ENCODE data around the gene COX19.
A peak's percentile ranks its signal among the peaks of the same experiment; 100 is the strongest.

The COX19 gene

DNA sequence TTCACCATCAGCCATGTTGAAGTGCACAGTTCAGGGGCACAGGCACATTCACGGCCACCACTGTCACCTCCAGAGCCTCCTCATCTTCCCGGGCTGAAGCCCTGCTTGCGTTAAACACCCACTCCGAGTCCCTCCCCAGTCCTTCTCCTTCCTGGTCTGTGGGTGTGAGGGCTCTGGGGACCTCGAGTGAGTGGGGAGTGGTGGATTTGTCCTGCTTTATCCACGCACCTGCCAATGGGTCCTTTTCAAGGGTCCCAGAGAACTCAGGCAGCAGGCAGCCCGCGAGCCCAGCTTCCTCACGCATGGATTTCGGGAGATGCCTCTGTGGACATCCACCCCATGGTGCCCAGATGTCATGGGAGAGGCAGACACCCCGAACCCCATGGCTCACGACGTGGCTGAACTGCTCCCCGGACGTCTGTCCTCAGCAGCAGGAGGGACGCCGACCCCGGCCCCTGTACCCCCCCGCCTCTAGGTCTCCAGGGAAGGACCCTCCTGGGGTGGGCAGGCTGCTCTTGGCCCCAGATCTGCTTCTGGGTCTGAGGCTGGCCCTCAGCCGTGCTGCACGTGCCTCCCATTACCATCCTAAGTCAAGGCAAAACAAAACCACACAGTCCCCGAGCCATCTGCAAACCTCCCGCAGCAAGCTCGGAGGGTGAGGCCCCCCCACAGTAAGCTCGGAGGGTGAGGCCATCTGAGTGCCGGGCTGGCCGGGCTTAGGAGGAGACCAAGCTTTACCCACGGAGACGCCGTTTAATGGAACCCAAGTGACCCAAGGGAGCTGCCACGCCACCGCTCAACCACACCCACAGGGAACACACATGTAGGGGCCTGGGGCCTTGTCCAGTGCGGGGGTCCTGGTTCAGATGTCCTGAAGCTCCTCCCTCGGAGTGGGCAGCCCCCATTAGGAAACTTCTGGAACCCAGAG lies 16.6 kb upstream of the COX19 start:
- no peak for DNase-seq (ENCODE audit: low spot score)

DNA sequence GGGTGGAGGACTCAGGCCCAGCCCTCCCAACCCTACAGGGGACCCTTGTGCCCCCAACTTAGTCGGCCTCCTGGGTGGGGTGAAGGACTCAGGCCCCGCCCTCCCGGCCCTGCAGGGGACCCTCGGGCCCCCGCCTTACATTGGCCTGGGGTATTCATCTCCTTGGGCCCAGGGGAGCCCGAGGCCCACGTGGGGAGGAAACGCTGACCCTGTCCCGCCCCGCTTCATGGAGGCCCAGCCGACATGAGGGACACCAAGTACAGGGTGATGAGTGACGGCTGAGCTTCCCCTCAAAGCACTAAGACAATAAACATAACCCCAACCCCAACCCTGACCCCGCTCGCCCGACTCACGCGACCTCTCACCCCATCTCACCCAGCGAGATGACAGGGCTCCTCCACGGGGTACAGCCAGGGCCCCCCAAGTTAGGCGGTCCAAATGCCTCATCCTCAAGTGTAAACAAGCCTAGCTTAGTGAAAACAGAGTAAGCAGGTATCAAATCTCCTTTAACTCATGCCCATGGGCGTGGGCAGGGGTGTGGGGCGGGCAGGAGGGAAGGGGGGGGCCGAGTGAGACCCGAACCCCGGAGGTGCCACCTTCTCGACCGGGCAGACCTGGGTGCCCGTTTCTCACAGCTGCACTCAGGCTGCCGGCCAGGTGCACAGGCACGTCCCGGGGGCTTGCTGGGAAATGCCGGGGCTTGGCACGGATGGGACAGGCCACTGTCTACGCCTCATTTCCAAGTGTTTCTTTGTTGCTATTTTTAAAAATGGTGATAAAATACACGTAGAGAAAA lies 15.8 kb upstream of the COX19 start:
- no peak for DNase-seq (ENCODE audit: low spot score)

DNA sequence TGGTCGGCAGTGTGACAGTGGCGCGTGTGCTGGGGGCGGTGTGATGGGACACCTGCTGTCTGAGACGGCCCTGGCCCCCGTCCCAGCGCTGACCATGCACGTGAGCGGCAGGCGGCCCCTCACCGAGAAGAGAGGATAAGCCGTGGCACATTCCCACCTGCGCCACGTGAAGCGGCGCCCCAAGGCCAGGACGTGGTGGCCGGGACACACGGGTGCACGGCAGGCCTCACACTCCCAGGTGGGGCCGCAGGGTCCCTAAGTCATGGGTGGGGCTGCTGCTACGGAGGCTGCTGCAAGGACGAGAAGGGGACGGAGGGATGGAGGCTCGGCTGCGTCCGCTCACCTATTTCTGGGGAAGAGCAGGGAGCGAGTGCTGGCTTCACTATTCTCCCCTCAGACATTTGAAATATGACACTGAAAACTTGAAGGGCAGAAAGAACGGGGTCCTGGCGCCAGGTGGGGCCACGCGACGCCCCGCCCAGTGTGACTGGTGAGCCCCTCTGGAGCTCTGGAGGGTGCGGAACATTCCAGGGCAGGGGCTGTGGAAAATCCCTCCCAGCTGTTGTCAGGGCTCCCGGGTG lies 15.1 kb upstream of the COX19 start:
- no peak for DNase-seq (ENCODE audit: low spot score)

DNA sequence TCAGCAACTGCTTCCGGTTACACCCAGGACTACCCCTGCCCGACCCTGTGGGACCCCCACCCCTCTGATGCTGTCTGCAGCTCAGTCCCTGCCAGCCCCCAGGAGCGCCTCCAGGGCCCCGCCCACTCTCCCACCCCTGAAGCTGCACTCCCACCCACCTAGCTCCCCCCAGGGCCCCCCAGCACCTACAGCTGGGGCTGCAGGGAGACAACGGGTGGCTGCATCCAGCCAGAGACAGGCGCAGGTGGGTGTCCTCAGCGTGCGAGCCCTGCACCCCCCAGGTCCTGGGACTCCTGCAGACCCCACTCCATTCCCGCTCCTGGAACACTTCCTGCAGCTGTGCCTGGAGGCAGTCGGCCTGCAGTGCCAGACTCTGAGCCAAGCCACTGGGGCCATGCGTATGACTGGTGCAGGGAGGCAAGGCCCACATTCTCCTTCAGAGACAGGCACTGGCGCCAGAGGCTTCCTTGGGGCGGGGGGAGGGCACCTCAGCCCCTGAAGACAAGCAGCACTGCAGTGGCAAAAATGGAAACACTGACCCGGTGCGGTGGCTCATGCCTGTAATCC lies 13.7 kb upstream of the COX19 start:
- DNase-seq (ENCODE audit: low spot score), result no peak

DNA sequence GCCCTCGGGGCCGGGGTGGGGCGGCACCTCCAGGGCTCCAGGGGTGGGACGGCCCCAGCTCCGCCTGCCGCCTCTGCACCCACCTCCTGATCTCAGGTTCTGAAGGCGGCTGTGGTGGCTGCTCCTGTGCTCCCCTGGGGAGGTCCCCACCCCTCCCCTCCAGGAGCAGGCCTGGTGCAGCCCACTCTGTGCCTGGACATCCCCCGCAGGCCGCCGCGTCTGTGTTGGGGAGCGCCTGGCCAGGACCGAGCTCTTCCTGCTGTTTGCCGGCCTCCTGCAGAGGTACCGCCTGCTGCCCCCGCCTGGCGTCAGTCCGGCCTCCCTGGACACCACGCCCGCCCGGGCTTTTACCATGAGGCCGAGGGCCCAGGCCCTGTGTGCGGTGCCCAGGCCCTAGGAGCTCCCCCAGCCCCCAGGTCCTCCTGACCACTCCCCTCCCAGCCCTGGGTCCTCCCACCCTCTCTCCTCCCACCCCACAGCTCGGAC lies 13.1 kb upstream of the COX19 start:
- DNase-seq (ENCODE audit: low spot score), result peak; percentile 55

DNA sequence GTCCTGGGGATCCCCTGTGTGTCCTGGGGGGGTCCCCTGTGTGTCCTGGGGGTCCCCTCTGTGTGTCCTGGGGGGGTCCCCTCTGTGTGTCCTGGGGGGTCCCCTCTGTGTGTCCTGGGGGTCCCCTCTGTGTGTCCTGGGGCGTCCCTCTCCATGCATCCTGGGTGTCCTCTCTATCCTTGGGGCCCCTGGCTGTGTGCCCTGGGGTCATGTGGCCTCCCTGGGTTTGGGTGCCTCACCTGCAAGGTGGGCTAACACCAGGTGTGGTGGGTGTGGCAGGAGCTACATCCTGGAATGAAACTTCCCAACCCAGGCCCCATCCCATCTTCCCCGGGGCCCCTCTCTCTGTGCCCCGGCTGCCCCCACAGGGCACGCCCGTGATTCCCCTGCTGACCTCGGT lies 12.6 kb upstream of the COX19 start:
- DNase-seq (ENCODE audit: low spot score), result no peak

DNA sequence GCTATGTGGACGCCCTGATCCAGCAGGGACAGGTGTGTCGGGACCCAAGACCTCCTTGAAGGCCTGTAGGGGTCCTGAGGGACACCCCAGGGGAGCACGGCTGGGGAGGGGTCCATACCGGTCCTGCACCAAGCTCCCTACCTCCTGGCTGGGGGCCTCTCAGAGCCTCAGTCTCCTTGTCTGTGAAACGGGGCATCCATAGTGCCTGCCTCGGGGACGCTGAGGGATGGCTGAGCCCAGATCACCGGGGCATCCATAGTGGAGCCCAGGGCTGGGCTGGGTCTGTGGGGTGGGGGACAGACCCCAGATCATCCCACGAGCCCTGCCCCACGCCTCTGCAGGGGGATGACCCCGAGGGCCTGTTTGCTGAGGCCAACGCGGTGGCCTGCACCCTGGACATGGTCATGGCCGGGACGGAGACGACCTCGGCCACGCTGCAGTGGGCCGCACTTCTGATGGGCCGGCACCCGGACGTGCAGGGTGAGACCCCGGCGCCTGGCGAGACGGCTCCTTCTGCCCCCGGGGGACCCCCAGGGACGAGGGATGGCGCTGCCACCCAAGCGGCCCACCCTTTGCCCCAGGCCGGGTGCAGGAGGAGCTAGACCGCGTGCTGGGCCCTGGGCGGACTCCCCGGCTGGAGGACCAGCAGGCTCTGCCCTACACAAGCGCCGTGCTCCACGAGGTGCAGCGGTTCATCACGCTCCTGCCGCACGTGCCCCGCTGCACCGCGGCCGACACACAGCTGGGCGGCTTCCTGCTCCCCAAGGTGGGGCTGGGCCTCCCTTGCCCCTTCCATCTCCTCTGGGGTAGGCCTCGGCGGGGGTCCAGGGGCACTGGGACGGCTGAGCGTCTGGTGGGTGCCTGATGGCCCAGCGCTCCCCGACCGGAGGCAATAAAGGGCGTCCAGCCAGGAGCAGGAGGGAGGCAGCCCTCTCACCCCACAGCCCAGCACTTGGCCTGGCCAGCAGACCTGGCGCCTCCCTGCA lies 11.7 kb upstream of the COX19 start:
- no peak for DNase-seq (ENCODE audit: low spot score)

DNA sequence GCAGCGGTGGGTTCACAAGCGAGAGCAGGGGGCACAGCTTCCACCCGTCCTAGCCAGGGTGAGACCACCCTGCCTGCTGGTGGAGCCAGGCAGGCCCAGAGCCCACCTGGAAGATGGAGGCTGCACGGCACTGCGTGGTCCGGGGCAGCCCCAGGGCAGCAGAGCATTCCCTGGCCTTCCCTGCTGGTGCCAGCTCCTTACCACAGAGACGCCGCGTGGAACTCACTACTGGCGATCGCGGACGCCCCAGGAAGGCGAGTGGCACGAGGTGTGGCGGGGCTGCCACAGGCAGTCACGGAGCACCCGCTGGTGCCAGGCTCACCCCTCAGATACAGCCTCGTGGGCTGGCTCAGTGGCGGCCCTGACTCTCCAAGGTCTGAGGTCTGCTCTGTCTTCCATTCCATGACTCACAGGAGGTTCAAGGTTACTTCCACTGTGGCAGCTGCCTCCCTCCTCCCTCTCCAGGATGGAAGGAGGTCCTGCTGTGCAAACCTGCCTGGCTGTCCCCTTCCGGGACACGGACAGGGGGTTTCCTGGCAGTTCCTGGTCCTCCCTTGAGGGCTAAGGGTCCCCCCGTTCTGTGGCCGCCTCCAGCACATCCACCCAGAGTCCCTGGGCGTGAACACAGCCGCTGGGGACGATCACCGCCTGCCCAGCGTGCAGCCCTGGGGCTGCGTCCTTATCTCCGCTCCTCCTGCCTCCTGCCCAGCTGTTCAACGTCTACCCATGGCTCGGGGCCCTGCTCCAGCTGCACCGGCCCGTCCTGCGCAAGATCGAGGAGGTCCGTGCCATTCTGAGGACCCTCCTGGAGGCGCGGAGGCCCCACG lies 10.8 kb upstream of the COX19 start:
- DNase-seq (ENCODE audit: low spot score), result no peak

DNA sequence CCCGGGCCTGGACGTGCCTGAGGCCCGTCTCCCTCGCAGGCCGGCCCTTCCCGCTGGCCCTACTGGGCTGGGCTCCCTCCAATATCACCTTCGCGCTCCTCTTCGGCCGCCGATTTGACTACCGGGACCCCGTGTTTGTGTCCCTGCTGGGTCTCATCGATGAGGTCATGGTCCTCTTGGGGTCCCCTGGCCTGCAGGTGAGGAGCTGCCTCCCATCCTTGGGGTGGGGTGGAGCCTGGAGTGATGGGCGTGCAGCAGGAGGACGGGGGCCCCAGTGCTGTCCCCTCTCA lies 9.7 kb upstream of the COX19 start:
- no peak for DNase-seq (ENCODE audit: low spot score)

DNA sequence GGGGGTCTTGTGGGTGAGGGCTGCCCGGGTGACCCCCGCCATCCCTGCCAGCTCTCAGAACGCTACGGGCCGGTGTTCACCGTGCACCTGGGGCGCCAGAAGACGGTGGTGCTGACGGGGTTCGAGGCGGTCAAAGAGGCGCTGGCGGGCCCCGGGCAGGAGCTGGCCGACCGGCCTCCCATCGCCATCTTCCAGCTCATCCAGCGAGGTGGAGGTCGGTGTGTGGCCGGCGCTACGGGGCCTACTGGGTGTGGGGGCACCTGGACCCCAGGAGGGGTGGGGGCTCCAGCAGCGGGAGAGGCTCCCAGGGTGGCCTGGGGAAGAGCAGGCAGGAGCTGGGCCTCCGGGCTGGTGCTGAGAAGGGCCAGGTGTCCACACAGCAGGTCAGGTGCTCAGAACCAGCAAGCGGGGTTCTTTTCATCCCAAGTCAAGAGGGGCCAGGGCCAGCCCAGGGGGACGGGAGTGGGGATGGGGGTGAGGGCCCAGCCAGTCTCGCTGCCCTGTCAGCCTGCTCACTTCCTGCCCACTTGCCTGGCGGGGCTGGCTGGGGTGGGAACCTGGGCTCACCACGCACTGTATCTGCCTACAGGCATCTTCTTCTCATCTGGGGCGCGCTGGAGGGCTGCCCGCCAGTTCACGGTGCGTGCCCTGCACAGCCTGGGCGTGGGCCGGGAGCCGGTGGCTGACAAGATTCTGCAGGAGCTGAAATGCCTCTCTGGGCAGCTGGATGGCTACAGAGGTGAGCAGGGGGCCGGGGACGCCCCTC lies 9.2 kb upstream of the COX19 start:
- no peak for DNase-seq (ENCODE audit: low spot score)

DNA sequence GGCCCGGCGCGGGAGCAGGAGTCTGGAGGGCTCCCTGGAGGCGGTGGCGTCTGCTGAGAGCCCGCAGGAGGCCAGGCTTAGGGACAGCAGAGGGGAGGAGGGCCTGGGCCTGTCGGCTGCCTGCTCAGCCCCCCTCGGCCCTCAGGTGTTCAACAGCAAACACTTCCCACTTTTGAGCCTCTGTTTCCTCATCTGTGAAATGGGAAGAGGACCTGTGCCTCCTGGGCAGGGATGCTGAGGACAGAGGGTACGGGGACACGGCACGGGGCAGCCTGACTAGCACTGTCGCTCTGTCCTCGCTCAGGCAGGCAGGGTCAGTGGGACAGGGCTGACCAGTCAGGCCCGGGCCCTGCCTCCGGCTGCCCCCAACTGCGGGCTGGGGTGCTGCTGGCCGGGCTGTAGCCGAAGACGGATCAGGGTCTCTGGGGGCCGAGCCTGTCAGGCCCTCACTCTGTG lies 8.3 kb upstream of the COX19 start:
- DNase-seq (ENCODE audit: low spot score), result no peak

DNA sequence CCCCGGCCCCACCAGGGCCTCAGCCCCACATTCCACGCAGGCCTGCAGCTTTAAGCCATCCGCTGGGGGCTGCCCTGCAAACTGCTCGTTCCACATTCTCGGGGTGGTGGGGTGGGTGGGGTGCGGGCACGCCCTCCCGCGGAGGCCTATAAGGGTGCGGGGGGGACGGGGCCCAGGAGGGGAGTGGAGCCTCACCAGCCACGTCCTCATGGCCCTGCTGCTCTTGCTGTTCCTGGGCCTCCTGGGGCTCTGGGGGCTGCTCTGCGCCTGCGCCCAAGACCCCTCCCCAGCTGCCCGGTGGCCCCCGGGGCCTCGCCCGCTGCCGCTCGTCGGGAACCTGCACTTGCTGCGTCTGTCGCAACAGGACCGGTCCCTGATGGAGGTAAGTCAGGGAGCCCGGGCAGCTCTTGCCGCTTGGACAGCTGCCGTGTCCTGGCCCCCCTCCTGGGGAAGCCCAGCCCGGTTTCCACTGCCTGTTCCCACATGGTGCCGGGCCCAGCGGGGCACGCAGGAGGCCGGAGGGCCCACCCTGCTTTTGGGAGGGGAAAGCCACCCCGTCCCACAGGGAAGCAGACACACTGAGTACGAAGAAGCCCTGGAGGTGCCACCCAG lies 7.8 kb upstream of the COX19 start, which contains the start of gene CYP2W1:
Gene CYP2W1 (plus strand): TSS at position 178 of the 612 bp plus-strand sequence. CDS start 31 bp downstream, at position 209.
- DNase-seq (ENCODE audit: low spot score), result no peak

DNA sequence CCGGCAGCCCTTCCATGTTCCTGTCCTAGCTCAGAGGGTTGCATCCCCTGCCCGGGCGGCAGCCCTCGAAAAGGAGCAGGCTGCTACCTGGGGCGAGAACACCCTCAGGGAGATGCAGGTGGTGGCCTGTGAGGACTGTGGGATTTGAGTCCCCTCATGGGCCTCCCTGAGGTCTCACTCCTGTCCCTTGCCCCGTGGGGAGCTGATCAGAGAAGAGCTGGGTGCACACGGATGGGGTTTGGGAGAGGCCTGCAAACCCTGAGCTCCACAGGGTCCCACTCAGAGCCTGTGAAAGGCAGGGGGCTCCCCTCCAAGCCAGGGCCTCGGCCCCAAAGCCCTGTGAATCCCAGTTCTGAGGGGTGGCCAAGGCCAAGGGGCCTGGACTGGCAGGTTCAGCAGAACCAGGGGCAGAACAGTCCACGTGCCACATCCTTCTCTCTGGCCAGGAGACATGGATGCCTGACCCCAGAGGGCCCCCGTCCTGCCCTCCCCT lies 7.2 kb upstream of the COX19 start:
- no peak for DNase-seq (ENCODE audit: low spot score)

DNA sequence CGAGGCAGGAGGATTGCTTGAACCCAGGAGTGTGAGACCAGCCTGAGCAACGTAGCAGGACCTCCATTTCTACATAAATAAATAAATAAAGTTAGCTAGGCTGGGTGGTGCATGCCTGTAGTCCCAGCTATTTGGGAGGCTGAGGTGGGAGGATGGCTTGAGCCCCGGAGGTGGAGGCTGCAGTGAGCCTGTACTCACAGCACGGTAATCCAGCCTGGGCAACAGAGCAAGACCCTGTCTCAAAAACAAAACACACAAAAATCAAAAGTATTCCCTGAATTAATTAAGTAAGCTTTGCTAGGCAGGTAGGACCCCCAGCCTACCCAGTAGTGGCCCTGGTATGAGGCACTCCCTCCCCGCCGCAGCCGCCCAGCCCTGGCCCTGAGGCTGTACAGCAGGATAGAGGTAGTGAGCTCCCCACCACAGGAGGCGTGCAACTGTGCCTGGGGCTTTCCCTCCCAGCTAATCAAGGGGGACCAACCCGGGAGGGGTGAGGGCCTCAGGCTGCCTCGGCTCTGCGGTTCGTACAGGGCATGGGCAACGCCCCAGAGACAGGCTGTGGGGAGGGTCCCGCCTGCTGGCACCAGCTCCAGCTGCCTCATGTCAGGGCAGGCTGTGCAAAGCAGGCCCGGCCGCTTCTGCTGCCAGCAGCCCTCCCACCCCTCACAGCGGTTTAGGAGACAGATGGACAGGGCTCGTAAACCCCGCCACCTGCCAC lies 6.6 kb upstream of the COX19 start:
- no peak for DNase-seq (ENCODE audit: low spot score)

DNA sequence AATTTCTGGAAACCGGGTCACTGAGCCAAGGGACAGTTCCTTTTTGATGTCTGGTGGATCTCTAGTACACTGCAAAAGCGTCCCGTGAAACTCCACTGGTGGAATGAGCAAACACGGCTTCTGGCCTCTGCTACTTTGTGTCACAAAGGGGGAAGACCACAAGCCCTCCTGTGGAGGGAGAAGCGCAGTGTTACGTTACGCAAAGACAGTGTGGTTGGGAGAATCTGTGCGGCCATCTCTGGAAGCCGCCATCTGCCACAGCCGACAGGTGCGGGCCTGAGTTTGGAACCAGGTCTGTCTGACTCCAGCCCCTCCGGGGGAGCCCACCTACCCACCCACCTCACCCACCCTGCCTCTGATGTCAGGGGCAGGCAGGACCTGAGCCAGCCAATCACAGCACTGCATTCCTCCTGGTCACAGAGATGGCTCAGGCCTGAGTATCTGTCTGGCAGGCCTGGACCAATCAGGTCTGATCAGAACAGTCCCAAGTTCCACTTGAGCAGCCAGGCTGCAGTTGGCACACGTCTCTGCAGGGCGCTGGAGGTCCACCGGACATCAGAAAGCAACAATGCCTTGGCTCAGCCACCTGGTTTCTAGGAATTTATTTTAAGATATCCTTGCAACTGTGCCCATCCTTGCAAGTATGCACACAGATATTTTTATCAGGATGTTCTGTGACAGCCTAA lies 4.7 kb upstream of the COX19 start:
- DNase-seq (ENCODE audit: low spot score), result no peak

DNA sequence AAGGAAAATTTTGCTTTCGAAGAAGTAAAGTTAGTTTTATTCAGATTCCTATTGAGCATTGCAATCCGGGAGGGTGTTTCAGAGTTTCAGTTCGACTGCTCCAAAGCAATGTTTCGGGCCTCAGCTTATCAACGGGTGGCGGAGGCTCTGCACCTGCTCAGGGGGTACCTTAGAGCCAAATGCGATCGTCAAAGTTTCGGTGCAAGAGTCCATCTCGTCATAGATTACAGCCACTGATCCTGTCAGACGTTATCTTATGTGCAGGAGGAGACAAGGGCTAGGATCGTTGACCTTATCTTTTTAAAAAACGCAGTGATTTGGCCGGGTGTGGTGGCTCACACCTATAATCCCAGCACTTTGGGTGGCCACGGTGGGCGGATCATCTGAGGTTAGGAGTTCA lies 3.8 kb upstream of the COX19 start:
- DNase-seq (ENCODE audit: low spot score), result no peak

DNA sequence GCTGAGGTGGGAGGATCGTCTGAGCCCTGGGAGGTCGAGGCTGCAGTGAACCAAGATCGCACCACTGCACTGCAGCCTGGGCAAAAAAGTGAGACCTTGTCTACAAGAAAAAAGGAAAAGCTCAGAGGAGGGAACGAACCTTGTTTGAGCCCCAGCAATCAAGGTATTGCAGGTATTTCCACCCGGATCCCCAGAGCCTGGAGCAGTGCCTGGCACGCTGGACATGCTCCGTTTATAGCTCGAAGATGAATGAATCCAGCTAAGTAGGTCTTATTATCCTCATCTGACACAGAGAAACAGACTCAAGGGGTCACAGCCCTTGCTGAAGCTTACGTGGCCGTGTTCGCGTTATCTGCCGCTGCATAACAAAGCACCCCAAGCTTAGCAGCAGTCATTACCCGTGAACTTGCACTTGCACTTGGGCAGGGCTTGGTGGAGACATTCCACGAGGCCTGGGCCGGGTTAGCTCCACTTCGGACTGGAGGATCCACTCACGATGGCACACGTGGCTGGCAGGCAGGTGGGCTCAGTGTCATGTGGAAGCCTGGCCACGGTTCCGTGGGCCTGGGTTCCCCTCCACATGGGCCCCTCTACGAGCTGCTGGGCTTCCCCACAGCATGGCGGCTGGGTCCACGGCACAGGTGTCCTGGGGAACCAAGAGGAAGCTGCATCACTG lies 3.2 kb upstream of the COX19 start:
- no peak for DNase-seq (ENCODE audit: low spot score)
